ENCODE results near the gene NUP153.

- TF ChIP-seq POLR2AphosphoS5 (IDR thresholded peaks at IDR 0.05; ENCODE audit: low read depth, low read length) (no peak), TAF1 (IDR thresholded peaks at IDR 0.05; ENCODE audit: borderline replicate concordance, insufficient read depth, low read length) (no peak), SIN3A (IDR thresholded peaks at IDR 0.05; ENCODE audit: borderline replicate concordance, insufficient read depth, low read length) (no peak)
Measured at GRCh38 chr6:17665132-17665531, 41.6 kb downstream of the NUP153 start.

Measured in PFSK-1 (cell line).